HEK293T (cell line): ENCODE results near the gene PDE7B.

Experiments
- ARNT ChIP-seq: fragments of 450-650 bp; IDR thresholded peaks from 2 replicates; pipeline ENCODE4 v1.6.1; 2017; ENCODE audit warnings: mild to moderate bottlenecking
- BHLHE40 ChIP-seq: fragments of 450-650 bp; IDR thresholded peaks from 2 replicates; pipeline ENCODE4 v1.6.1; 2016; ENCODE audit warnings: mild to moderate bottlenecking, moderate library complexity, borderline replicate concordance
- ELF4 ChIP-seq: fragments of 450-650 bp; IDR thresholded peaks from 2 replicates; pipeline ENCODE4 v1.6.1; 2017; ENCODE audit warnings: antibody characterized with exemption
- FOXA1 ChIP-seq: fragments of 450-650 bp; IDR thresholded peaks from 2 replicates; pipeline ENCODE4 v1.6.1; 2016; ENCODE audit warnings: mild to moderate bottlenecking
- FOXK2 ChIP-seq: fragments of 450-650 bp; IDR thresholded peaks from 2 replicates; pipeline ENCODE4 v1.6.1; 2016; ENCODE audit warnings: mild to moderate bottlenecking
- FOXM1 ChIP-seq: fragments of 450-650 bp; IDR thresholded peaks from 2 replicates; pipeline ENCODE4 v1.6.1; 2017; ENCODE audit warnings: mild to moderate bottlenecking, borderline replicate concordance
- HDGF ChIP-seq: fragments of 450-650 bp; IDR thresholded peaks from 2 replicates; pipeline ENCODE4 v1.6.1; 2017; ENCODE audit warnings: antibody characterized with exemption, borderline replicate concordance
- NFRKB ChIP-seq: fragments of 450-650 bp; IDR thresholded peaks from 2 replicates; pipeline ENCODE4 v1.6.1; 2016; ENCODE audit warnings: mild to moderate bottlenecking, moderate library complexity
- SP1 ChIP-seq: fragments of 450-650 bp; IDR thresholded peaks from 2 replicates; pipeline ENCODE4 v1.6.1; 2017
- SUZ12 ChIP-seq: fragments of 450-650 bp; IDR thresholded peaks from 2 replicates; pipeline ENCODE4 v1.6.1; 2016; ENCODE audit warnings: mild to moderate bottlenecking
- ZNF384 ChIP-seq: fragments of 450-650 bp; IDR thresholded peaks from 2 replicates; pipeline ENCODE4 v1.6.1; 2016

DNA sequence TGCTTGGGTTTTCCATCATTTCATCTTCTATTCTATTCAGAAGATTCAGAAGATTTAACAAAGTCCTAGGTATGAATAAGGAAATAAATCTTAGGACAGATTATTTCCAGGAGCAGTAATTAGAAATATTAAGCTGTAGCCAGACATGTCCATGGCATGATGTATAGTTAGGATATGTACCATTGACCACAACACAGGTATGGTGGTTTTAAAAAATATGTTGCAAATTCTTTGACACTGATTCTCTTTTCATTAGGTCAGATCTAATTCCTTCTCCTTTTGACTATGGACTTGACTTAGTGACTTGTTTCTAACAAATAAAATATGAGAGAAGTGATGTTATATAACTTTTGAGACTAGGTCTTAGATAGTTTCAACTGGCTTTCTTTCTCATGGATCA, 23.5 kb upstream of the PDE7B start:
- no peak for TF ChIP-seq FOXM1
- no peak for TF ChIP-seq SP1
- TF ChIP-seq BHLHE40 = no peak
- no peak for TF ChIP-seq HDGF
- no peak for TF ChIP-seq FOXK2
- no peak for TF ChIP-seq NFRKB
- no peak for TF ChIP-seq SUZ12
- TF ChIP-seq FOXA1 = no peak
- no peak for TF ChIP-seq ARNT
- no peak for TF ChIP-seq ZNF384
- TF ChIP-seq ELF4 = no peak
